ENCODE results near the gene HNRNPF. TPM values are rescaled to one million over a fixed set of nuclear protein-coding genes. Genes with fewer than 3 reads are reported as not detected.

The HNRNPF gene
- polyA plus RNA-seq, 1 donor (not counting 4 experiments of a cell fraction or from before 2014, with no cell fraction given) = 238 TPM

DNA sequence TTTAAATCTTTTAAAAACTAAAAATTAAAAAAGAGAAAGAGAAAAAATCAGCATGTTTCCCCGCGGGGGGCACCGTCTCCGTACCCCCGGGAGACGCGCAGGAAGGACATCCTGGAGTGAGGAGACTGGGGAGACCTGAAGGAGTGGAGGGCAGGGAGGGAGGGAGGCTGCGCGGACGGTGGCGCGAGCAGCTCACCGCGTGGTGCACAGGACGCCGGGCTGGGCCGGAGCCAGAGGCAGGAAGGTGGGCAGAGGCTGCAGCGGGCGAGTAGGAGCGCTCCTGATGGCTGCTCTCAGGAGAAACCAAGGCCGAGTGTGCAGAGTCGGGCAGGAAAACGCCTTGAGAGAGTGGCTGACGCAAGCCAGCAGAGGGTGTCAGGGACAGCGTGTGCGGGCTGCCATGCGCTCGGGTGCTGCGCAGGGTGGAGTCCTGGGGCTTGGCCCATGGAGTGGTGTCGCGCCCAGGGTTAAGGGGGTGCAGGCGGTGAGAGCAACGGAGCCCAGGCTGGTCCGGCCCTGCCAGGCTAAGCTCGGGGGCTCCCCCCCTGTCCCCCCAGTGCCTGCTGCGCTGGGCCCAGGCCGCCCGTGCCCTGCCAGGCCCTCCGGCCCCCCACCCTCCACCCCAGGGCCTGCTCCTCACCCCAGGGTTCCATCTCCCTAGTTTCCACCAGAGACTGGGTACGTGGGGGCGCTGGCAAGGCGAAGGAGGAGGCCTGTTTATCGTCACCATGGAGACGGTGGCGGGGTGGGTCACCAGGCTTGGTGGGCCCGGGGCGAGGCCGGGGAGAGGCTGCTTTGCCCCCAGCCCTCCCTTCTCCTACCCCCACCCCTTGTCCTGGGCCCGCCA, 66.5 kb downstream of the HNRNPF start:
- Histone ChIP-seq H3K27me3 (ENCODE audit: control insufficient read depth, extremely low read depth, insufficient read depth, low read length) (no peaks in the 10 kb centered on the region), H3K9me1 (ENCODE audit: control insufficient read depth, extremely low read depth, insufficient read depth, low read length) (no peaks in the 10 kb centered on the region), H3K36me3 (ENCODE audit: control insufficient read depth in 2 of 2, extremely low read depth in 1 of 2, insufficient read depth in 2 of 2, low read length in 2 of 2) (no peaks in the 10 kb centered on the region), H3K4me2 (ENCODE audit: control insufficient read depth, extremely low read depth, insufficient read depth, low read depth, low read length) (no peak overlapping the region), H2AFZ (ENCODE audit: control insufficient read depth, low read length) (no peak overlapping the region), H3K9me3 (ENCODE audit: control insufficient read depth, low read depth, low read length) (no peaks in the 10 kb centered on the region), H3K27ac (ENCODE audit: control insufficient read depth, insufficient read depth, low read length) (no peak overlapping the region), H3K79me2 (ENCODE audit: control insufficient read depth, insufficient read depth, low read length) (no peaks in the 10 kb centered on the region), H3K9ac (ENCODE audit: control insufficient read depth, extremely low read depth, insufficient read depth, low read length) (no peak overlapping the region), H4K20me1 (ENCODE audit: control insufficient read depth, extremely low read depth, insufficient read depth, low read length) (no peaks in the 10 kb centered on the region), H3K4me3 (ENCODE audit: control insufficient read depth in 2 of 3, extremely low read depth in 1 of 3, insufficient read depth in 2 of 3, low read depth in 1 of 3, low read length in 3 of 3) (no peak overlapping the region), H3K4me1 (ENCODE audit: control insufficient read depth, extremely low read depth, insufficient read depth, low read length) (peaks cover 17% of the 10 kb centered on the region)
- dilution Hi-C loops (cut with MboI; ENCODE audit: extremely low pct_ligation_motif_present, low sequenced_read_pairs) = no loop called here
- DNase-seq (ENCODE audit: low read depth, low spot score) (no peak), FAIRE-seq (no peak)
- no peak for TF ChIP-seq EZH2 (IDR thresholded peaks at IDR 0.05; ENCODE audit: low read length)
- TF ChIP-seq, protein P1, sequence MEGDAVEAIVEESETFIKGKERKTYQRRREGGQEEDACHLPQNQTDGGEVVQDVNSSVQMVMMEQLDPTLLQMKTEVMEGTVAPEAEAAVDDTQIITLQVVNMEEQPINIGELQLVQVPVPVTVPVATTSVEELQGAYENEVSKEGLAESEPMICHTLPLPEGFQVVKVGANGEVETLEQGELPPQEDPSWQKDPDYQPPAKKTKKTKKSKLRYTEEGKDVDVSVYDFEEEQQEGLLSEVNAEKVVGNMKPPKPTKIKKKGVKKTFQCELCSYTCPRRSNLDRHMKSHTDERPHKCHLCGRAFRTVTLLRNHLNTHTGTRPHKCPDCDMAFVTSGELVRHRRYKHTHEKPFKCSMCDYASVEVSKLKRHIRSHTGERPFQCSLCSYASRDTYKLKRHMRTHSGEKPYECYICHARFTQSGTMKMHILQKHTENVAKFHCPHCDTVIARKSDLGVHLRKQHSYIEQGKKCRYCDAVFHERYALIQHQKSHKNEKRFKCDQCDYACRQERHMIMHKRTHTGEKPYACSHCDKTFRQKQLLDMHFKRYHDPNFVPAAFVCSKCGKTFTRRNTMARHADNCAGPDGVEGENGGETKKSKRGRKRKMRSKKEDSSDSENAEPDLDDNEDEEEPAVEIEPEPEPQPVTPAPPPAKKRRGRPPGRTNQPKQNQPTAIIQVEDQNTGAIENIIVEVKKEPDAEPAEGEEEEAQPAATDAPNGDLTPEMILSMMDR (optimal IDR thresholded peaks at IDR 0.05 in 1 of 3, IDR thresholded peaks at IDR 0.05 in 1 of 3, conservative IDR thresholded peaks at IDR 0.05 in 1 of 3; ENCODE audit: extremely low read depth in 1 of 3, insufficient read depth in 2 of 3, low read length in 3 of 3) = no peak

DNA sequence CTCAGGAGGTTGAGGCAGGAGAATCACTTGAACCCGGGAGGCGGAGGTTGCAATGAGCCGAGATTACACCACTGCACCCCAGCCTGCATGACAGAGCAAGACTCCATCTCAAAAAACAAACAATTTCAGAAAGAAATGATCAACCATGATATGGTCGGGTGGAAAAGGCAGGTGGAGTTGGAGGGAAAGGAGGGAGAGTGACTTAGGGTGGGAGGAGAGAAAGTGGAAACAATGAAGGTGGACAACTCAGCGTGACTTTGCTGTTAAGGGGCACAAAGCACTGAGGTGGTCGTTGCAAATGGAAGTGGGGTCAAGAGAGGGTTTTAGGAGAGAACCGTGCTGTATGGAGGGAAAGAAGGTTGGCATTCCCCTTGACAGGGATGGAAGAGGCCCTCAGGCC, 67.5 kb downstream of the HNRNPF start:
- dilution Hi-C loops (cut with MboI; ENCODE audit: extremely low pct_ligation_motif_present, low sequenced_read_pairs) = no loop called here
- H2AFZ ChIP-seq (ENCODE audit: control insufficient read depth, low read length) = no peak overlapping the region
- H3K36me3 ChIP-seq (ENCODE audit: control insufficient read depth in 2 of 2, extremely low read depth in 1 of 2, insufficient read depth in 2 of 2, low read length in 2 of 2) = no peaks in the 10 kb centered on the region
- TF ChIP-seq, protein P1 (optimal IDR thresholded peaks at IDR 0.05 in 1 of 3, IDR thresholded peaks at IDR 0.05 in 1 of 3, conservative IDR thresholded peaks at IDR 0.05 in 1 of 3; ENCODE audit: extremely low read depth in 1 of 3, insufficient read depth in 2 of 3, low read length in 3 of 3) = no peak
- no peak for TF ChIP-seq EZH2 (IDR thresholded peaks at IDR 0.05; ENCODE audit: low read length)
- H3K9me3 ChIP-seq (ENCODE audit: control insufficient read depth, low read depth, low read length) = no peaks in the 10 kb centered on the region
- H3K4me2 ChIP-seq (ENCODE audit: control insufficient read depth, extremely low read depth, insufficient read depth, low read depth, low read length) = no peak overlapping the region
- peaks cover 17% of the 10 kb centered on the region for H3K4me1 ChIP-seq (ENCODE audit: control insufficient read depth, extremely low read depth, insufficient read depth, low read length)
- no peak overlapping the region for H3K4me3 ChIP-seq (ENCODE audit: control insufficient read depth in 2 of 3, extremely low read depth in 1 of 3, insufficient read depth in 2 of 3, low read depth in 1 of 3, low read length in 3 of 3)
- no peak overlapping the region for H3K9ac ChIP-seq (ENCODE audit: control insufficient read depth, extremely low read depth, insufficient read depth, low read length)
- no peaks in the 10 kb centered on the region for H3K27me3 ChIP-seq (ENCODE audit: control insufficient read depth, extremely low read depth, insufficient read depth, low read length)
- no peaks in the 10 kb centered on the region for H4K20me1 ChIP-seq (ENCODE audit: control insufficient read depth, extremely low read depth, insufficient read depth, low read length)
- H3K27ac ChIP-seq (ENCODE audit: control insufficient read depth, insufficient read depth, low read length) = no peak overlapping the region
- FAIRE-seq (no peak), DNase-seq (ENCODE audit: low read depth, low spot score) (no peak)
- H3K79me2 ChIP-seq (ENCODE audit: control insufficient read depth, insufficient read depth, low read length) = no peaks in the 10 kb centered on the region
- no peaks in the 10 kb centered on the region for H3K9me1 ChIP-seq (ENCODE audit: control insufficient read depth, extremely low read depth, insufficient read depth, low read length)

Measured in keratinocyte (primary cell).